Memory B cell (primary cell): ENCODE data around the gene CCT8L2.
A peak's percentile ranks its signal among the peaks of the same experiment; 100 is the strongest.
"Not testable (repeated sequence)": the region's sequence is repeated elsewhere in the genome, so short reads cannot be mapped to it uniquely, and the experiment has no call there.

Experiments used
- ATAC-seq: fragments of 150-1000 bp; cut with Tn5 transposase; 2 replicates; pipeline ENCODE4 v1.10.0; 2021; ENCODE audit warnings: low read depth, mild to moderate bottlenecking, moderate library complexity
- DNase-seq, 2 donors: peaks; one replicate each; pipeline ENCODE4 v3.0.0; 2022; ENCODE audit warnings: low spot score in 2 of 2
- H3K27ac Mint-ChIP-seq: one replicate; pipeline ENCODE4 v1.8.0; 2022; ENCODE audit warnings: mild to moderate bottlenecking, moderate library complexity, mixed read lengths
- H3K27me3 Mint-ChIP-seq: one replicate; pipeline ENCODE4 v1.8.0; 2022; ENCODE audit warnings: mixed read lengths
- H3K36me3 Mint-ChIP-seq: one replicate; pipeline ENCODE4 v1.8.0; 2022; ENCODE audit warnings: mild to moderate bottlenecking, mixed read lengths
- H3K4me1 Mint-ChIP-seq: one replicate; pipeline ENCODE4 v1.8.0; 2022; ENCODE audit warnings: mixed read lengths
- H3K4me3 Mint-ChIP-seq: one replicate; pipeline ENCODE4 v1.8.0; 2022; ENCODE audit warnings: mild to moderate bottlenecking, moderate library complexity, mixed read lengths
- H3K9me3 Mint-ChIP-seq: one replicate; pipeline ENCODE4 v1.8.0; 2022; ENCODE audit warnings: mixed read lengths

CCT8L2 gene, protein sequence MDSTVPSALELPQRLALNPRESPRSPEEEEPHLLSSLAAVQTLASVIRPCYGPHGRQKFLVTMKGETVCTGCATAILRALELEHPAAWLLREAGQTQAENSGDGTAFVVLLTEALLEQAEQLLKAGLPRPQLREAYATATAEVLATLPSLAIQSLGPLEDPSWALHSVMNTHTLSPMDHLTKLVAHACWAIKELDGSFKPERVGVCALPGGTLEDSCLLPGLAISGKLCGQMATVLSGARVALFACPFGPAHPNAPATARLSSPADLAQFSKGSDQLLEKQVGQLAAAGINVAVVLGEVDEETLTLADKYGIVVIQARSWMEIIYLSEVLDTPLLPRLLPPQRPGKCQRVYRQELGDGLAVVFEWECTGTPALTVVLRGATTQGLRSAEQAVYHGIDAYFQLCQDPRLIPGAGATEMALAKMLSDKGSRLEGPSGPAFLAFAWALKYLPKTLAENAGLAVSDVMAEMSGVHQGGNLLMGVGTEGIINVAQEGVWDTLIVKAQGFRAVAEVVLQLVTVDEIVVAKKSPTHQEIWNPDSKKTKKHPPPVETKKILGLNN

DNA sequence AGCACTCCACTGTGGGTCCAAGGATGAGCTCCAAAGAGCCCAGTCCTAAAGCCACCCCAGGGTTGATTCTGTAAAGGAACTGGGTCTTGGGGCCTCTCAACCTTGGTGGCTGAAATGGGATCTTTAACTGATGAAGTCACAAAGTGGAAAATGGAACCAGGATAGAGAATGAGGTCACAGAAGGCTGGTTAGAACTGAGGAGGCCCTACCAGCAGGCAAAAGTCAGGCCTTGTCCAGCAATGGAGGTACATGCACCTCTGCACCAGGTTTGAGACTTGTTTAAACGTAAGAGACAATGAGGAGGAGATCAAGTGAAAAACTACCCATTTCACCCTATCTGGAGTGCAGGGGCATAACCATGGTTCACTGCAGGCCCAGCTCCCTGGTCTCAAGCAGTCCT, at the start of gene CCT8L2:
Gene CCT8L2, minus strand, starts transcription at position 101 of the 400 bp plus-strand sequence. CDS start 260 bp downstream, outside the sequence.
- not testable (repeated sequence) for H3K27me3 Mint-ChIP-seq, ATAC-seq, H3K4me1 Mint-ChIP-seq, H3K9me3 Mint-ChIP-seq, DNase-seq, H3K4me3 Mint-ChIP-seq, H3K36me3 Mint-ChIP-seq, H3K27ac Mint-ChIP-seq

- H3K27ac Mint-ChIP-seq, H3K36me3 Mint-ChIP-seq, ATAC-seq, H3K9me3 Mint-ChIP-seq, H3K27me3 Mint-ChIP-seq, H3K4me1 Mint-ChIP-seq, DNase-seq, H3K4me3 Mint-ChIP-seq: not testable (repeated sequence)
These were observed 42.8 kb upstream of the CCT8L2 start for GRCh38 chr22:16635442-16635841.

DNA sequence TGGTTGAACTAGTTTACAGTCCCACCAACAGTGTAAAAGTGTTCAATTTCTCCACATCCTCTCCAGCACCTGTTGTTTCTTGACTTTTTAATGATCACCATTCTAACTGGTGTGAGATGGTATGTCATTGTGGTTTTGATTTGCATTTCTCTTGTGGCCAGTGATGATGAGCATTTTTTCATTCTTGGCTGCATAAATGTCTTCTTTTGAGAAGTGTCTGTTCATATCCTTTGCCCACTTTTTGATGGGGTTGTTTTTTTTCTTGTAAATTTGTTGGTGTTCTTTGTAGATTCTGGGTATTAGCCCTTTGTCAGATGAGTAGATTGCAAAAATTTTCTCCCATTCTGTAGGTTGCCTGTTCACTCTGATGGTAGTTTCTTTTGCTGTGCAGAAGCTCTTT, 41.5 kb upstream of the CCT8L2 start:
- not testable (repeated sequence) for H3K4me3 Mint-ChIP-seq, H3K27me3 Mint-ChIP-seq, ATAC-seq, H3K27ac Mint-ChIP-seq, H3K9me3 Mint-ChIP-seq, H3K4me1 Mint-ChIP-seq, H3K36me3 Mint-ChIP-seq, DNase-seq

GRCh38 chr22:16628476-16628875, 35.9 kb upstream of the CCT8L2 start:
- H3K36me3 Mint-ChIP-seq, H3K4me1 Mint-ChIP-seq, H3K4me3 Mint-ChIP-seq, H3K27ac Mint-ChIP-seq, DNase-seq, H3K9me3 Mint-ChIP-seq, ATAC-seq, H3K27me3 Mint-ChIP-seq: not testable (repeated sequence)

- H3K27ac Mint-ChIP-seq, H3K9me3 Mint-ChIP-seq, H3K27me3 Mint-ChIP-seq: not testable (repeated sequence)
These were observed 32.4 kb upstream of the CCT8L2 start for GRCh38 chr22:16625018-16625417.

GRCh38 chr22:16623595-16623994, 31.0 kb upstream of the CCT8L2 start:
- not testable (repeated sequence) for H3K4me1 Mint-ChIP-seq, H3K9me3 Mint-ChIP-seq, H3K27me3 Mint-ChIP-seq, DNase-seq, H3K27ac Mint-ChIP-seq, H3K36me3 Mint-ChIP-seq, H3K4me3 Mint-ChIP-seq, ATAC-seq

More at GRCh38 chr22:16625018-16625417, 32.4 kb upstream of the CCT8L2 start:
- not testable (repeated sequence) for DNase-seq, H3K36me3 Mint-ChIP-seq, H3K4me3 Mint-ChIP-seq, ATAC-seq, H3K4me1 Mint-ChIP-seq

DNA sequence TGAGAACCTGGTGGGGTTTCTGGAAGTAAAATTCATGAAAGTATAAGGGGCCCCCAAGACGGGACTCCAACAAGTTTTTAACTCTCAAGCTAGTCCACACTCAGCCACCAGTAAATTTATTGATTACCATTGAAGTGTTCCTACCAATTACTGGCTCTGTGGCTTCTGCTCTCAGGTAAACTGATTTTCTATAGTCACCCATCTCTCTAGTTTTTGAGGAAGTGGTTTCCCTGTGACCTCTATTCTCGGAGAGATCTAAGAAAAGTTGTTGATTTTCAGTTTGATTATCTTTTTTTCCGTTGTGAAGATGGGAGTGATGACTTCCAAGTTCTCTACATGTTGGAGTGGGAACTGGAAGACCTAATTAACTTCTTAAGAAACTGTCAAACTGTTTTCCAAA, 24.9 kb upstream of the CCT8L2 start:
- H3K36me3 Mint-ChIP-seq, H3K4me3 Mint-ChIP-seq, H3K9me3 Mint-ChIP-seq, H3K27me3 Mint-ChIP-seq, H3K4me1 Mint-ChIP-seq, H3K27ac Mint-ChIP-seq, DNase-seq, ATAC-seq: not testable (repeated sequence)

DNA sequence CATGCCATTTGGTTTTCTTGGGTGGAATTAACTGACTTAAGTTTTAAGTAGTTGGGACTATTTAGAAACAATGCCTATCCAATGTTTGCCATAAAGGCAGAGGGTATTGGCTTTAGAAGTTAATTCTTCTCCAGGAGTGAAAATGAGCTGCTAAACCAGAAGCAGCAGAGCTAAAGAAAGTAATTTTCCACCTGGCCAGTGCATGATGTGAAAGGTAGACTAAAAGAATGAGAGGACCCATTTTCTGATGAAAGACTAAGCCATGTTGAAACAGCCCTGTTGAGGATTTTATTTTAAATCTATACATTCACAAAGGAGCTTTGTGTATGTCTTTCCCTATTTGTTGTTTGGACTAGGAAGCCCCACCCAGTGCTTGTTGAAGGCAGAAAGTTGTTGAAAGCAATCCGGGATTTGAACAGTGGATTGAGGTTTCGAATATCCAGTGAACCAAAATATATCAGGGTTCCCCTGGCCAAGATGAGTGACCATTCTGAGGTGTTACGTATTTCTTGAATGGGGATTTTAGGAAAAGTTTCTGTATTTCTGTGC, 23.9 kb upstream of the CCT8L2 start:
- H3K27me3 Mint-ChIP-seq, H3K27ac Mint-ChIP-seq, ATAC-seq, H3K4me1 Mint-ChIP-seq, H3K9me3 Mint-ChIP-seq, DNase-seq, H3K36me3 Mint-ChIP-seq, H3K4me3 Mint-ChIP-seq: not testable (repeated sequence)

- H3K27me3 Mint-ChIP-seq, H3K4me3 Mint-ChIP-seq, H3K4me1 Mint-ChIP-seq, H3K36me3 Mint-ChIP-seq, H3K9me3 Mint-ChIP-seq, H3K27ac Mint-ChIP-seq, DNase-seq, ATAC-seq: not testable (repeated sequence)
These were observed 23.1 kb upstream of the CCT8L2 start for GRCh38 chr22:16615606-16616245.

DNA sequence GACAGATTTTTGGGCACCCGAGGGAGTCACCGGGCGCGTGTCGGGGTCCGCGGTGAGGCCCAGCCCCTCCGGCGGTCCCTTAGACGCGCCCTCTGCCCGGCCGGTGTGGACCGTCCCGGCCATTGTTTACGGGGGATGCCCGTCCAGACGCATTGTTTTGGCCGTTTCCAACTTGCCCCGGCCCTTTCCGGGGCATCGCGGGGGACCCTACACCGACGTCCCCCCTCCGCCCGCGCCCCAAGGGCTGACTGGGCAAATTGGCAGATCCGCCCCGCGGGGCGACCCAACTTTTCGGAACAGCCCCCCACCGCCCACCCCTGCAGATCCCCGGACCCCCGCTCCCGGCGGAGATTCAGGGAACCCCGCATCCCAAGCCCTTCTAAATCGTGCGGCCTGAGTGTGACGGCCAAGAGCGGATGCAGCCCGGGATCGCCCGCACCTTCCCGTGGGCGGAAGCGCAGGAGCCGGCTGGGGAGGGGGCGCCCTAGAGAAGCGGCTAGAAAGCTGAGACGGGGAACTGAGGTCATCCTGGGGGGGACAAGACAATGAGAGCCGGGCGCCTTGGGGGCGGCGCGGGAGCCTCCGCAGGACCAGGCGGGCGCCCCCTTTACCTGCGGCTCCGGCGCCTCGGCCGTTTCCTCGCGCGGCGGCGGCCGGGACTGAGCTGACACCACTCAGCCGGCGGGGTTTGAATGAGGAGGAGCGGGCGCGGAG, 17.1 kb upstream of the CCT8L2 start:
- H3K9me3 Mint-ChIP-seq, result peaks cover 6% of the 10 kb centered on the region
- no peak for ATAC-seq

GRCh38 chr22:16608931-16609330, 16.3 kb upstream of the CCT8L2 start:
- Mint-ChIP-seq H3K27me3 (peaks cover 10% of the 10 kb centered on the region), H3K27ac (no peak overlapping the region), H3K36me3 (peaks cover 3% of the 10 kb centered on the region), H3K9me3 (peaks cover 6% of the 10 kb centered on the region), H3K4me1 (no peaks in the 10 kb centered on the region), H3K4me3 (no peak overlapping the region)
- DNase-seq (no peak), ATAC-seq (no peak)

More for the DNA sequence above, 17.1 kb upstream of the CCT8L2 start:
- Mint-ChIP-seq H3K27ac (no peak overlapping the region), H3K36me3 (peaks cover 3% of the 10 kb centered on the region), H3K4me1 (no peaks in the 10 kb centered on the region), H3K4me3 (no peak overlapping the region), H3K27me3 (peaks cover 10% of the 10 kb centered on the region)
- DNase-seq, result no peak

DNA sequence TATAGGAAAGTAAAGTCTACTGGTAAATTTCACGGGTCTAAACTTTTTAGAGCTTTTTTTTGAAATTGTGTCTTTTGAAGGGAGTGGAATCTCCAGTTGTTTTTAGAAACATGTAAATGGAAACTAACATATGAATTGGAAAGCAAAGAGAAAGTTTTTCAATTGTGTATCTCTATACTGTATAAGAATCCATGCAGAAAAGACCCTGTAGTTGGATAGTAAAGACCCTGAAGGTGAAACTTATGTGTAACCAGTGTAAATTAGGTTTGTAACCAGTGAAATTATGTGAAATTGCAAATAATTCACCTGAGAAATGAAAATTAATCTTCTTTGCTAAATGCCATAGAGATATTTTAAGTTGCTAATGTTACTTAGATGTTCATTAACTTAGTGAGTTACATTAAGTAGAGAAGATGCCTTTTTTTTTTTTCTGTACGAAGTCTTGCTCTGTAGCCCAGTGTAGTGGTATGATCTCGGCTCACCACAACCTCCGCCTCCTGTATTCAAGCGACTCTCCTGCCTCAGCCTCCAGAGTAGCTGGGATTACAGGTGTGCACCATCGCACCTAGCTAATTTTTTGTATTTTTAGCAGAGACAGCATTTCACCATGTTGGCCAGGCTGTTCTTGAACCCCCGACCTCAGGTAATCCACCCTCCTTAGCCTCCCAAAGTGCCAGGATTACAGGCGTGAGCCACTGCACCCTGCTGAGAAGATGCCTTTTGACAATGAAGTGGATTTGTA, 11.8 kb upstream of the CCT8L2 start:
- not testable (repeated sequence) for H3K4me3 Mint-ChIP-seq, ATAC-seq, H3K4me1 Mint-ChIP-seq, H3K27me3 Mint-ChIP-seq, DNase-seq, H3K36me3 Mint-ChIP-seq, H3K9me3 Mint-ChIP-seq, H3K27ac Mint-ChIP-seq

- H3K4me3 Mint-ChIP-seq, H3K36me3 Mint-ChIP-seq, H3K27ac Mint-ChIP-seq, H3K9me3 Mint-ChIP-seq, H3K4me1 Mint-ChIP-seq, H3K27me3 Mint-ChIP-seq, DNase-seq: not testable (repeated sequence)
- ATAC-seq, result peak; percentile 82
These were observed 11.2 kb upstream of the CCT8L2 start for GRCh38 chr22:16603770-16604242.
